NCI-H1436 (cell line): ENCODE results near the gene RAD17.

ENCODE experiments used
- DNase-seq: peaks from one replicate; lab custom pipeline; 2025; lab: John Stamatoyannopoulos, UW

The RAD17 gene

GRCh38 chr5:69462170-69462569 is 92.6 kb downstream of the RAD17 start:
- no peak for DNase-seq
